ENCODE results near the gene CCDC28B. TPM values are rescaled to one million over a fixed set of nuclear protein-coding genes. Genes with fewer than 3 reads are reported as not detected.

CCDC28B gene
- total RNA-seq, 3 donors from 2014 or later: 6.7 to 10.0 (median 7.8) TPM

DNA sequence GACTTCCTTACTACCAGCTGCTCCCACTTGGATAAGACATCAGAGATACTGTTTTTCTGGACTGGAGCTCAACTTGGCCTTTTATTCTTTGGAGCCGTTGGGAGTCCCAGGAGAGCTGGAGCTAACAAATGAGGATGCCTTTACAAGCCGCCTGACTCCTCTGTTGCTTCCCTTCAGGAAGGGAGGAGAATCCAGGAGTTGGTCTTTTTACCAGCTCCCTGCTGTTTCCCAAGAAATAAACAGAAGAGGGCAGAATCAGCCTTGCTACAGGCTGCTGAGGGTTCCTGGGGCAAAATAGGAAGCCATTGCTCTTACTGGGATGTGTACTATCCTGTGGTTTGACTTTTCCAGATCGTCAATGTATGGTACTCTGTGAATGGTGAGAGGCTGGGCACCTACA is 23.3 kb downstream of the CCDC28B start:
- no peaks in the 10 kb centered on the region for H3K9me3 Mint-ChIP-seq

GRCh38 chr1:32224285-32224684 is 23.9 kb downstream of the CCDC28B start:
- peak overlapping the region; percentile 97 for H3K4me3 Mint-ChIP-seq
- no peaks in the 10 kb centered on the region for H3K9me3 Mint-ChIP-seq
- H3K4me1 Mint-ChIP-seq (ENCODE audit: low read depth): peaks cover 35% of the 10 kb centered on the region
- H3K27me3 Mint-ChIP-seq (ENCODE audit: low read depth): no peaks in the 10 kb centered on the region
- peaks cover 36% of the 10 kb centered on the region for H3K36me3 Mint-ChIP-seq (ENCODE audit: insufficient read depth)
- ATAC-seq: no peak
- no peak for DNase-seq

More for the DNA sequence above, 23.3 kb downstream of the CCDC28B start:
- H3K4me1 Mint-ChIP-seq (ENCODE audit: low read depth): peaks cover 35% of the 10 kb centered on the region
- H3K27me3 Mint-ChIP-seq (ENCODE audit: low read depth): no peaks in the 10 kb centered on the region
- H3K4me3 Mint-ChIP-seq: peak overlapping the region; percentile 97
- H3K36me3 Mint-ChIP-seq (ENCODE audit: insufficient read depth): peaks cover 30% of the 10 kb centered on the region
- ATAC-seq (no peak), DNase-seq (no peak)

GRCh38 chr1:32228771-32229170 is 28.4 kb downstream of the CCDC28B start:
- Mint-ChIP-seq H3K9me3 (no peaks in the 10 kb centered on the region), H3K36me3 (ENCODE audit: insufficient read depth) (peaks cover 39% of the 10 kb centered on the region), H3K4me3 (no peak overlapping the region), H3K4me1 (ENCODE audit: low read depth) (peaks cover 14% of the 10 kb centered on the region), H3K27me3 (ENCODE audit: low read depth) (no peaks in the 10 kb centered on the region)
- DNase-seq (no peak), ATAC-seq (no peak)

GRCh38 chr1:32231843-32232432 is 31.5 kb downstream of the CCDC28B start:
- ATAC-seq: no peak
- Mint-ChIP-seq H3K36me3 (ENCODE audit: insufficient read depth) (peaks cover 31% of the 10 kb centered on the region), H3K4me3 (no peak overlapping the region), H3K9me3 (no peaks in the 10 kb centered on the region), H3K27me3 (ENCODE audit: low read depth) (no peaks in the 10 kb centered on the region), H3K4me1 (ENCODE audit: low read depth) (peaks cover 3% of the 10 kb centered on the region)
- DNase-seq: no peak

DNA sequence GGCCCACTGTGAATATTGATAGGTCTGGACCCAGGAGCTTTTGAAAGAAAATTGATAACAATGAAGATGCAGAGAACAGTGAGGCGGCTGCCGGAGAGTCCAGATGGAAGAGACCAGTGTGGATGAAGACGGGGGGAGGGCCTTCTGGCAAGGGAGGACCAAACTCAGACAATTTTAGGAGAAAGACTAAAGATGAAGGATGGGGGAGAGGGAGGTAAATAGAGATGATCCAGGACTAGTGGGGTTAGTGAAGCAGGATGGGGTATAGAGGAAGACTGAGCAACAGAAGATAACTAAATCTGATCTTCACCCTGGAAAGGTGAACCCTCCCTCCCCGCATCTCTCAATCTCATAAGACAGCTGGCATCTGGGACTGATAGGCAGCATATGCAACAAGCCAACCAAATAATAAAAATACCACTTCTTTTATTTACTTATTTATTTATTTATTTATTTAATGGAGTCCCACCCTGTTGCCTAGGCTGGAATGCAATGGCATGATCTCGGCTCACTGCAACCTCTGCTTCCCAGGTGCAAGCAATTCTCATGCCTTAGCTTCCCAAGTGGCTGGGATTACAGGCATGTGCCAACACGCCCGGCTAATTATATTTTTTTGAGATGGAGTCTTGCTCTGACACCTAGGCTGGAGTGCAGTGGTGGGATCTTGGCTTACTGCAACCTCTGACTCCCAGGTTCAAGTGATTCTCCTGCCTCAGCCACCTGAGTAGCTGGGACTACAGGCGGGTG is 32.3 kb downstream of the CCDC28B start:
- DNase-seq: no peak
- H3K4me3 Mint-ChIP-seq: no peak overlapping the region
- H3K9me3 Mint-ChIP-seq: no peaks in the 10 kb centered on the region
- no peaks in the 10 kb centered on the region for H3K27me3 Mint-ChIP-seq (ENCODE audit: low read depth)
- H3K36me3 Mint-ChIP-seq (ENCODE audit: insufficient read depth): peaks cover 26% of the 10 kb centered on the region
- H3K4me1 Mint-ChIP-seq (ENCODE audit: low read depth): peaks cover 3% of the 10 kb centered on the region
- no peak for ATAC-seq

DNA sequence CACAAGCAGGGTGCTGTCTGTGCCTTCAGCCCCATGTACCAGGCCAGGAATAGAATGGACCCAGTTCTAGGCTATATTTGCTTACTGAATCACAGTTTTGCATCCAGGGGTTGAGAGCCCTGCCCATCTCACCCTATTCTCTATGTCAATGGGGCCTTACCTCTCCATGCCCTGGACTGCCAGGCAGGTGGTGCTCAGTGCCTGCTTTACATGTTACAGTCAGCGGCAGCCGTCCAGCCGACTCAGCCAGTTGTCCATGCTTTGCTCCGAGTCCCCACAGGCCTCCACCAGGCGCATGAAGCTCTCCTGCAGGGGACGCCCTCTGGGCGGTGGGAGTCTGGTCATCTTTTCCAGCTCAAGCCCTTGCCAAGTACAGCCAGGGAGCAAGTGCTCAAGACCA is 34.4 kb downstream of the CCDC28B start:
- Mint-ChIP-seq H3K4me3 (no peak overlapping the region), H3K9me3 (no peaks in the 10 kb centered on the region), H3K36me3 (ENCODE audit: insufficient read depth) (peaks cover 11% of the 10 kb centered on the region), H3K4me1 (ENCODE audit: low read depth) (peaks cover 2% of the 10 kb centered on the region), H3K27me3 (ENCODE audit: low read depth) (no peaks in the 10 kb centered on the region)
- DNase-seq (no peak), ATAC-seq (no peak)

DNA sequence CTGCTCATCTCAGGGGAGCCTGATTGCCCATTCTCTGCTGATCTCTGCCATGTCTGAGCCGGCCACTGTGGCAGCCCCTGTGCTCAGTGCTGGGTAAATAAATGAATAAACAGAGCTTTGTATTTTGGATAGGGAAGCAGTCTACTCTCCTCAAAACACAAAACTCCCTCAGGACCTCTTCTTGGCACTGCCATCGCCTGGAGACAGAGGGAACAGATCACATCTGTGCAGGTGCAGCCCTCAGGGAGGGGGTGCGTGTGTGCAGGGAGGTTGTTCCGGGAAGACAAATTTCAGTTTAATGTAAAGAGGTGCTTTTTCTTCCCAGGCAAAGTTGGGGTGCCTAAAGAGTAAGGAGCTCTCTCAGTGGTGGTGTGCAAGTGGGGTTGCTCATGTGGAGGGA is 38.9 kb downstream of the CCDC28B start:
- ATAC-seq: no peak
- Mint-ChIP-seq H3K9me3 (no peaks in the 10 kb centered on the region), H3K36me3 (ENCODE audit: insufficient read depth) (peaks cover 6% of the 10 kb centered on the region), H3K4me1 (ENCODE audit: low read depth) (peaks cover 20% of the 10 kb centered on the region), H3K27me3 (ENCODE audit: low read depth) (no peaks in the 10 kb centered on the region), H3K4me3 (peak overlapping the region; percentile 84)
- no peak for DNase-seq

GRCh38 chr1:32239790-32240139 is 39.4 kb downstream of the CCDC28B start:
- peaks cover 20% of the 10 kb centered on the region for H3K4me1 Mint-ChIP-seq (ENCODE audit: low read depth)
- H3K36me3 Mint-ChIP-seq (ENCODE audit: insufficient read depth): peaks cover 6% of the 10 kb centered on the region
- H3K4me3 Mint-ChIP-seq: peak overlapping the region; percentile 84
- no peaks in the 10 kb centered on the region for H3K9me3 Mint-ChIP-seq
- no peak for ATAC-seq
- no peak for DNase-seq
- no peaks in the 10 kb centered on the region for H3K27me3 Mint-ChIP-seq (ENCODE audit: low read depth)

GRCh38 chr1:32240140-32240951 is 40.0 kb downstream of the CCDC28B start:
- H3K36me3 Mint-ChIP-seq (ENCODE audit: insufficient read depth): peaks cover 6% of the 10 kb centered on the region
- no peaks in the 10 kb centered on the region for H3K9me3 Mint-ChIP-seq
- peaks cover 20% of the 10 kb centered on the region for H3K4me1 Mint-ChIP-seq (ENCODE audit: low read depth)
- DNase-seq (peak; percentile 58), ATAC-seq (peak; percentile 70 to 75)
- peak overlapping the region; percentile 84 for H3K4me3 Mint-ChIP-seq
- H3K27me3 Mint-ChIP-seq (ENCODE audit: low read depth): no peaks in the 10 kb centered on the region

GRCh38 chr1:32241001-32241763 is 40.8 kb downstream of the CCDC28B start:
- H3K9me3 Mint-ChIP-seq: no peaks in the 10 kb centered on the region
- H3K4me3 Mint-ChIP-seq: peak overlapping the region; percentile 84
- peaks cover 20% of the 10 kb centered on the region for H3K4me1 Mint-ChIP-seq (ENCODE audit: low read depth)
- H3K27me3 Mint-ChIP-seq (ENCODE audit: low read depth): no peaks in the 10 kb centered on the region
- peaks cover under 1% of the 10 kb centered on the region for H3K36me3 Mint-ChIP-seq (ENCODE audit: insufficient read depth)
- DNase-seq (peak; percentile 32), ATAC-seq (peak; percentile 68 to 69)

DNA sequence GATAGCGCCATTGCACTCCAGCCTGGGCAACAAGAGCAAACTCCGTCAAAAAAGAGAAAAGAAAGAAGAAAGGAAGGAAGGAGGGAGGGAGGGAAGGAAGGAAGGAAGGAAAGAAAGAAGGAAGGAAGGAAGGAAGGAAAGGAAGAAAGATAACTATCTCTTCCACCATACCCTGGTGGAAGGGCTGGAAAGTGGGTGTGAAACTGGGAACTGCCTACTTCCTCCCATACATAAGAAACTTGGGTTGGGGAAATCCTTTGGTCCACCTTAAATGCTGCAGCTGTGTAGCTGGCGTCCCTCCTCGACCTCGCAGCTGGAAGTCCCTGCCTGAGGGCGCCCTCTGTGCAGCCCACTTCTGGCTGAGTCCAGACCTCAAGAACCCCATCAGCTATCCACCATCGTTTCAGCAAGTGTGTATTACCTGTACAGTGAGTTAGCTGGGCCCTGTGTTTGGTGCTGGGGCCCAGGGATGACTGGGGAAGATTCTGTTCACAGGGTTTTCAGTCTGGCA is 42.0 kb downstream of the CCDC28B start:
- Mint-ChIP-seq H3K4me3 (no peak overlapping the region), H3K36me3 (ENCODE audit: insufficient read depth) (no peaks in the 10 kb centered on the region), H3K4me1 (ENCODE audit: low read depth) (peaks cover 31% of the 10 kb centered on the region), H3K27me3 (ENCODE audit: low read depth) (no peaks in the 10 kb centered on the region), H3K9me3 (no peaks in the 10 kb centered on the region)
- ATAC-seq: no peak
- no peak for DNase-seq

GRCh38 chr1:32246888-32247273 is 46.5 kb downstream of the CCDC28B start, which contains the start of gene FAM167B:
FAM167B (plus strand) TSS chr1:32247222; CDS start chr1:32247422, 200 bp downstream.
- H3K4me1 Mint-ChIP-seq (ENCODE audit: low read depth): peaks cover 56% of the 10 kb centered on the region
- no peaks in the 10 kb centered on the region for H3K27me3 Mint-ChIP-seq (ENCODE audit: low read depth)
- ATAC-seq (no peak), DNase-seq (no peak)
- H3K4me3 Mint-ChIP-seq: peak within 1 kb of the TSS; percentile 44
- no peaks in the 10 kb centered on the region for H3K9me3 Mint-ChIP-seq
- peaks cover 1% of the 10 kb centered on the region for H3K36me3 Mint-ChIP-seq (ENCODE audit: insufficient read depth)

DNA sequence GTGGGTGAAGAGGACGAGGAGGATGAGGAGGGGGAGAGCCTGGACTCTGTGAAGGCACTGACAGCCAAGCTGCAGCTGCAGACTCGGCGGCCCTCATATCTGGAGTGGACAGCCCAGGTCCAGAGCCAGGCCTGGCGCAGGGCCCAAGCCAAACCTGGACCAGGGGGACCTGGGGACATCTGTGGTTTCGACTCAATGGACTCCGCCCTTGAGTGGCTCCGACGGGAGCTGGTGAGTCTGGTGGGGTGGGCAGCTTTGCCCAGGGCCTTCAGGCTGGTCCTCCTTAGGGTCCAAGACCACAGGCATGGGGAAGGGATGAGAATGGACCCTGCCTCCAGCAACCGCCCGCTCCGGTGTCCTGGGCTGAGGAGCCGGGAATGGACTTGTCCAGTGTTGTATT is 47.1 kb downstream of the CCDC28B start:
- ATAC-seq (no peak), DNase-seq (no peak)
- Mint-ChIP-seq H3K9me3 (no peaks in the 10 kb centered on the region), H3K4me3 (no peak overlapping the region), H3K36me3 (ENCODE audit: insufficient read depth) (peaks cover 2% of the 10 kb centered on the region), H3K4me1 (ENCODE audit: low read depth) (peaks cover 54% of the 10 kb centered on the region), H3K27me3 (ENCODE audit: low read depth) (no peaks in the 10 kb centered on the region)

All from activated T-cell treated with anti-CD3 and anti-CD28 coated beads, Interleukin-2, amount 50 U/mL, for 4 hours (primary cell).